Adrenal gland (tissue), 12 donors: ENCODE data around the gene DNAJC1. TPM values are rescaled to one million over a fixed set of nuclear protein-coding genes. Genes with fewer than 3 reads are reported as not detected.

Experiments
- DNase-seq, 7 donors: peaks; one replicate each; pipeline ENCODE4 v3.0.0-alpha.2; 2019 to 2020
- H3K27ac ChIP-seq, 5 donors: fragments of 200-600 bp; sonication (generic) in 4 of 5; 1 replicate in 3 of 5; 2 replicates in 2 of 5; pipeline versions ENCODE4 v1.5.1 to v1.8.0; 2016 to 2020; ENCODE audit warnings: mild to moderate bottlenecking in 1 of 5
- H3K27me3 ChIP-seq: fragments of 200-600 bp; 2 replicates; pipeline ENCODE4 v1.8.0; 2021
- H3K36me3 ChIP-seq, 2 donors: fragments of 200-600 bp; replicated peaks in 1 of 2; 1 replicate in 1 of 2; 2 replicates in 1 of 2; pipeline versions ENCODE4 v1.5.1 to v1.8.0; 2018 to 2022
- H3K4me1 ChIP-seq, 2 donors: fragments of 200-600 bp; replicated peaks in 1 of 2; 1 replicate in 1 of 2; 2 replicates in 1 of 2; pipeline versions ENCODE4 v1.5.1 to v1.8.0; 2018 to 2021
- H3K4me3 ChIP-seq, 4 donors: fragments of 200-600 bp; sonication (generic) in 3 of 4; one replicate each; pipeline ENCODE4 v1.5.1; 2016 to 2018
- H3K9me3 ChIP-seq, 3 donors: fragments of 200-600 bp; sonication (generic) in 1 of 3; replicated peaks in 1 of 3; 1 replicate in 2 of 3; 2 replicates in 1 of 3; pipeline versions ENCODE4 v1.5.1 to v1.8.0; 2016 to 2021
- POLR2A ChIP-seq, 2 donors: fragments of 450-650 bp; IDR thresholded peaks; one replicate each; pipeline ENCODE4 v1.6.1; 2017; ENCODE audit warnings: antibody characterized with exemption in 2 of 2, mild to moderate bottlenecking in 2 of 2, moderate library complexity in 1 of 2
- WGBS, 4 donors: extraction: QIAGEN DNeasy Blood & Tissue Kit in 2 of 4; methylation state at CpG; one replicate each; pipeline versions ENCODE4 v1.1.5 to v1.1.7; 2013 to 2017; 5-methylcytosine and 5-hydroxymethylcytosine counted together
- intact Hi-C, 2 donors: fragments of 100-400 bp; cut with DNase I; formaldehyde crosslinking; loops; one replicate each; pipeline versions ENCODE4 v1.14.1 to v1.15.0; 2022 to 2023
- polyA plus RNA-seq, 3 donors: library from polyadenylated mRNA; stranded (reverse); fragments of 200-250 nt in 2 of 3; fragments of 350-450 nt in 1 of 3; fragmentation: Illumina TruSeq in 1 of 3; extraction: RNeasy Lipid Tissue Mini Kit (QIAGEN cat#74804) in 1 of 3; gene quantifications; one replicate each; pipeline ENCODE4 v1.2.3, GENCODE V29; 2013 to 2014
- total RNA-seq, 9 donors: library from RNA; depleted of rRNA in 4 of 9; stranded (reverse); fragments of >200 nt in 4 of 9; fragments of 120-200 nt in 1 of 9; fragmentation: NEBNext Ultra II Directional in 1 of 9; extraction: Animal tissue kit (Norgen Biotek cat#: 25700) in 1 of 9; gene quantifications; one replicate each; pipeline versions ENCODE4 v1.1.0 to v1.2.4, GENCODE V29; 2013 to 2023
- TF ChIP-seq, protein P1 (sequence below), 6 experiments: fragments of 450-650 bp in 4 of 6; fragments of 200-600 bp in 2 of 6; sonication (generic) in 1 of 6; IDR thresholded peaks; 1 replicate in 5 of 6; 2 replicates in 1 of 6; pipeline versions ENCODE4 v1.5.1 to v1.8.0; 2016 to 2021; ENCODE audit warnings: antibody characterized with exemption in 6 of 6, mild to moderate bottlenecking in 2 of 6, moderate library complexity in 1 of 6
- donor health status: healthy with polysubstance abuse.
- donor health status: Bipolar disorder and iron deficiency.
- donor health status: DM: yes; HTN: yes; CAD: no.
- donor health status: DM: no; HTN: no; CAD: no.
- donor health status: DM: no; HTN: no; CAD: no.
- donor health status: DM: yes; HTN: yes; CAD: no.

DNAJC1 gene
- total and polyA plus RNA-seq, 12 donors = 11.0 to 84.4 (median 36.8) TPM

DNA sequence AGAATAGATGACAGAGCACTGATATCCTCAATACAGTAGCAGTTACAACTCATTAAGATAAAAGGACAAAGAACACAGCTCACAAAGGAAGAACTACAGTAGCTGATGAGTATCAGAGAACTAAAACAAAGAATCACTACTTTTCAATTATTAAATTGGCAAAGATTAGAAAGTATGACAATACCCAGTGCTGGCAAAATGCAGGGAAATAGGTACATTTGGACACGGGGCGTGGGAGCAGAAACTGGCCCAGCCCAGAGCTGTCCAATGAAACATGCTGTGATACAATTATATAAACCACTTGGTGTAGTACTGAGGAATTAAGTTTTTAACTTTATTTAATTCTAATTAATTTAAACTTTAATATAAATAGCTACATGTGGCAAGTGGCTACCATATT is 243.2 kb downstream of the DNAJC1 start:
- WGBS, 4 donors = 91 to 100% (median 95%) methylated on average over 2 of the region's 2 CpGs
- no peaks in the 10 kb centered on the region for H3K36me3 ChIP-seq
- no peak for DNase-seq
- H3K9me3 ChIP-seq = no peaks in the 10 kb centered on the region
- TF ChIP-seq, protein P1, sequence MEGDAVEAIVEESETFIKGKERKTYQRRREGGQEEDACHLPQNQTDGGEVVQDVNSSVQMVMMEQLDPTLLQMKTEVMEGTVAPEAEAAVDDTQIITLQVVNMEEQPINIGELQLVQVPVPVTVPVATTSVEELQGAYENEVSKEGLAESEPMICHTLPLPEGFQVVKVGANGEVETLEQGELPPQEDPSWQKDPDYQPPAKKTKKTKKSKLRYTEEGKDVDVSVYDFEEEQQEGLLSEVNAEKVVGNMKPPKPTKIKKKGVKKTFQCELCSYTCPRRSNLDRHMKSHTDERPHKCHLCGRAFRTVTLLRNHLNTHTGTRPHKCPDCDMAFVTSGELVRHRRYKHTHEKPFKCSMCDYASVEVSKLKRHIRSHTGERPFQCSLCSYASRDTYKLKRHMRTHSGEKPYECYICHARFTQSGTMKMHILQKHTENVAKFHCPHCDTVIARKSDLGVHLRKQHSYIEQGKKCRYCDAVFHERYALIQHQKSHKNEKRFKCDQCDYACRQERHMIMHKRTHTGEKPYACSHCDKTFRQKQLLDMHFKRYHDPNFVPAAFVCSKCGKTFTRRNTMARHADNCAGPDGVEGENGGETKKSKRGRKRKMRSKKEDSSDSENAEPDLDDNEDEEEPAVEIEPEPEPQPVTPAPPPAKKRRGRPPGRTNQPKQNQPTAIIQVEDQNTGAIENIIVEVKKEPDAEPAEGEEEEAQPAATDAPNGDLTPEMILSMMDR (IDR thresholded peaks at IDR 0.05) = no peak
- no peak for TF ChIP-seq POLR2A (IDR thresholded peaks at IDR 0.05)
- peaks cover 0 to 7% of the 10 kb centered on the region in 2 donors for H3K4me1 ChIP-seq
- no peak overlapping the region for H3K27ac ChIP-seq
- no peak overlapping the region for H3K4me3 ChIP-seq
- no peaks in the 10 kb centered on the region for H3K27me3 ChIP-seq
- intact Hi-C loops = no loop called here

DNA sequence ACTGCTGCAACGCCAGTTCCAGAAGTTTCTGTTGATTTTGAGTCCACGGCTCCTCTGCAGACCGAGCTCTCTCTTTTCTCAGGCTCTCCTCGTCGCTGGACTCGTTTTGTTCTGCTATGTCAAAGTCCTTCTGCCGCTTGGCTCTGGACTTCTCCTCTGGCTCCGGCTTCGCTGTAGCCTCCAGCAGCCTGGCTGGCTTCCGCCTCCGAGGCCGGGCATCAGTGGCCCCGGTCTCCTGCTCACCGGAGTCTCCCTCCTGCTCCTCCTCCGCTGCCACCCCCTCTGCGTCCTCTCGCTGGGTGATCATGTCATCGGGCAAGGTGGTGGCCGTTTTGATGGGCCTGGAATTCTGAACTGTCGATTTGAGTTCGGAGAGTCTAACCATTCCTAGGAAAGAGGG is 244.3 kb downstream of the DNAJC1 start:
- Histone ChIP-seq H3K4me1 (peaks cover 0 to 3% of the 10 kb centered on the region in 2 donors), H3K9me3 (no peaks in the 10 kb centered on the region), H3K27ac (no peak overlapping the region), H3K4me3 (no peak overlapping the region), H3K36me3 (no peaks in the 10 kb centered on the region), H3K27me3 (no peaks in the 10 kb centered on the region)
- DNase-seq = no peak
- intact Hi-C loops = no loop called here
- WGBS, 4 donors = 92 to 96% (median 95%) methylated on average over 21 of the region's 21 CpGs
- no peak for TF ChIP-seq POLR2A (IDR thresholded peaks at IDR 0.05)
- TF ChIP-seq, protein P1 (IDR thresholded peaks at IDR 0.05) = no peak

DNA sequence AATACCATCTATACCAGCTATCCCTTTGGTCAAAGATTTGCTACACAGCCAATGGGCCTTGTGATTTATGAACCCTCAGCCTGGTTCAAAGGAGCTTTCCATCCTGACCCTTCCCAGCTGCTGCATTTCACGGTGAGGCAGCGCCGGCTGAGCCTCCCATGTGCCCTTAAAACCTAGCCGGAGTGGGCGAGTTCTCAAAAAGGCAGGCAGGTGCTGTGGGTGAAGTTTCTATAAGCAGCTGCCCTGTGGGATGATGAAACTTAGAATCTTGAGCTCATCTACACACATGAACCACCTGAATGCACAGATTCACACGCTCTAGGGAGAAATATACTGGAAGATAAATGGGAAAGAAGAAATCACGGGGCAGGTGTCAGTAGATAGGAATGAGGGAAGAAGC is 244.8 kb downstream of the DNAJC1 start:
- TF ChIP-seq POLR2A (IDR thresholded peaks at IDR 0.05) = no peak
- TF ChIP-seq, protein P1 (IDR thresholded peaks at IDR 0.05) = no peak
- Histone ChIP-seq H3K36me3 (no peaks in the 10 kb centered on the region), H3K4me1 (no peaks in the 10 kb centered on the region), H3K27ac (no peak overlapping the region), H3K9me3 (no peaks in the 10 kb centered on the region), H3K27me3 (no peaks in the 10 kb centered on the region), H3K4me3 (no peak overlapping the region)
- no peak for DNase-seq
- intact Hi-C loops = no loop called here
- 94 to 96% (median 94%) methylated on average over 7 of the region's 7 CpGs for WGBS, 4 donors

DNA sequence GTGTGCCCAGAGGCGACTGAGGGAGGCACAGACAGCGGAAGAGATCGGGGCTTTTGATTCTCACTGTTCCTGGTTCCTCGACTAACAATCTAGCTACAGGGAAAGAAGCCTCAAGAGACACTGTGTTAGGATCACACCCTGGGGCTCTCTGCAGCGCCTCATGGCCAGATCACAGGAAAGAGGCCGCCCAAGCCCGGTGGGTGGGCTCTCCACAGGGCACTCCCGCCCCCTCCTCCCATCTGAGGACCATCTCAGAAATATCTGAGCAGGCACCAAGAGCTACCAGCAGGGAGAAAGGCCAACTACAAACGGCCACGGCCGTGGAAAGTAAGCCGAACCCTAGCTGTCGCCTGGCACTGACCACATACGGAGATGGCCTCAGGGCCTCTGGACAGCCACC is 245.3 kb downstream of the DNAJC1 start:
- Histone ChIP-seq H3K36me3 (no peaks in the 10 kb centered on the region), H3K9me3 (no peaks in the 10 kb centered on the region), H3K4me1 (no peaks in the 10 kb centered on the region), H3K4me3 (no peak overlapping the region), H3K27ac (no peak overlapping the region), H3K27me3 (no peaks in the 10 kb centered on the region)
- TF ChIP-seq POLR2A (IDR thresholded peaks at IDR 0.05) = no peak
- TF ChIP-seq, protein P1 (IDR thresholded peaks at IDR 0.05) = no peak
- WGBS, 4 donors = 87 to 98% (median 91%) methylated on average over 10 to 14 of the region's 14 CpGs
- intact Hi-C loops = no loop called here
- no peak for DNase-seq
